Amniotic stem cell (primary cell): ENCODE results near the gene IMPG1.
"Not testable (repeated sequence)": the region's sequence is repeated elsewhere in the genome, so short reads cannot be mapped to it uniquely, and the experiment has no call there.

Experiments
- DNase-seq: peaks from one replicate; lab custom pipeline; 2025; lab: John Stamatoyannopoulos, UW

The IMPG1 gene

DNA sequence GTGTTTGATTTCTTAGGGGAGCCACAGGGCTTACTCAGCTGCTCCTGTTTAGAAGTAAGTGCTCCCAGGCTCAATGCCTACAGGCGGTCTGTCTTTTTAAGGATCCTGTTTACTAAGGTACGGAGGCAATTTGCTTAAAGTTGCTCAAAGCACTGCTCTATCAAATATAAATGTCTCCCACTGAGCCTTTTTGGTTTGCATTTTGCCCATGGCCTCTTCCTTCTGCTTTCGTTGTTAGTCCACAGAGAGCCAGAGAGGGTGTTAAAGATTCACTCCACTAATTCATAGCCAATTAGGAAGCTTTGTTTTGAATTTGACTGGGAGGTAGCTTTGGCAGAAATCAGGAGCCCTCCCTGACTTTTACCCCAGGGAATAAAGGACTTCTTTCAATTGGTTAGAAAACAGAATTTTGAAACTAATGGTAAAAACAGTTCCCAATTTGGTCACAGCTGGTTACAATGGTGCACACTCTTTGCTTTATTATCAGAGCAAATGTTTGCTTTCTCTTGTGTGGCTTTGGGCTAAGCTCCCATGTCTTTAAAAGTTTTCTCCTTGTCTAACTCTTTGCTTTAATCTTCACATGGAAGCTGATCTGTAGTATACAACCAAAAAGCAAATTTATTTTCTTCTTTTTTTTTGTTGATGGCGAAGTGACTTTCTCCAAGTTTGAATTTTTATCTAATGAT is 126.2 kb downstream of the IMPG1 start:
- no peak for DNase-seq

DNA sequence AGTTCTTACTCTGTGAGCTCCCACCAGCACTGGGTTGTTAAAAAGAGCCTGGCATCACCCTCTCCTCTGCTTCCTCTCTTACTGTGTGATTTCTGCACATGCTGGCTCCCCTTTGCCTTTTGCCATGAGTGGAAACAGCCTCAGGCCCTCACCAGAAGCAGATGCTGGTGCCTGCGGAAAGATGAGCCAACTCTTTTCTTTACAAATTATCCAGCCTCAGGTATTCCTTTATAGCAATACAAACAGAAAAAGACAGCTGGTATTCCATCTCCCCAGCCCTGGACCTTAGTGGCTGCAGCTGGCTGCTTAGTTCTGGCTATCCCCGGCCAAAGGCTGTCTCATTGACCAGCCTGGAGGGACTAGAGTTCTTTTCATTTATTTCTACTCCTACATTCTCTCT is 129.1 kb downstream of the IMPG1 start:
- DNase-seq, result no peak

DNA sequence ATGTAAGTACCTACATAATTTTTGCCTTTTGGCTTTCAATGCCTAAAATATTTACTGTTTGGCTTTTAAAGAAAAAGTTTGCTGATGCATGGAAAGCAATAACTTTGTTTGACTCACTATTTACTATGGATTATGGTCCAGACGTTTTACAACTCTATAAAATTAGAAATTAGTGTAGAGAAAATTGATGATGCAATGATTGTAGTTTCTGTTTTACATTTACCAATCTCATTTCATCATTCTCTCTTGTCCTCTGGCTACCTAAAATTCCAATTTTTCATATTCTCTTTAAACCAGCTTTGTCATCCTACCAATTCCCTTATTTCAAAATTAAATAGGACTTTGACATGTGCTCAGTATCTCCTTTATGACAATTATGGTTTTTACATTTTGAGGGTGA is 131.0 kb downstream of the IMPG1 start:
- no peak for DNase-seq

DNA sequence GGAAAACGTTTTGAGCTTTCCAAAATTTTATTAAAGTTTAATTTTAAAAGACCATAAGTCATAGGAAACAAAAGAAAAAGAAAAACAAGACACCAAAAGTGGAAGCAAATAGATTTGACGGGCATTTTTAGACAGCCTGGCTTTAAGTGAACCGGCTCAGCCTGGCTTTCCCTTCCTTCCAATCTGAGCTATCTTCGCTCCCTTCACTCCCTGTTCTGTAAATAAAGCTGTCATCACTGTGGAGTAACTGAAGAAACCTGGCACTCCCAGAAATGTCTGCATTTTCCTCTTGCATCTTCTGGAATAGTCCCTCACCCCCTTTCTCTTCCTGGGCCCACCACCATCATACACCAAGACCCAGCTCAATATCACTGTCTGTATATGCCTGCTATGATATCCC is 131.9 kb downstream of the IMPG1 start:
- no peak for DNase-seq

DNA sequence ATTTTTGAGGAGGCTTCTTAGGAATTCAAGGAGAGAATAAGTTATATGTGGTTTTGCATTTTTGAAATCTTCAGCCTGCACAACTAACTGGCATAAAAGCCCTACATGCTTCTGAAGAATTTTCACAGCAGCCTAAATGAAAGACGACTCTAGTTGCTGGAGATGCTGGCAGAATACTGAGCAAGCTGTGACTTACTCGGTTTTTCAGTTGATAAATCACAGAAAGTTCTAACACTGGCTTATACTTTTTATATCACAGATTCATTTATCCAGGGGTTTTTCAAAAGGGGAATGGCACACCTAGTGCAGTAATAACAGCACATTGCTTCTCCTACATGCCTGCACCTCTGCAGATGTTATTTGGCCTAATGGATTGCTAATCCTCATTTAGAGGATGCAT is 134.6 kb downstream of the IMPG1 start:
- DNase-seq, result no peak

DNA sequence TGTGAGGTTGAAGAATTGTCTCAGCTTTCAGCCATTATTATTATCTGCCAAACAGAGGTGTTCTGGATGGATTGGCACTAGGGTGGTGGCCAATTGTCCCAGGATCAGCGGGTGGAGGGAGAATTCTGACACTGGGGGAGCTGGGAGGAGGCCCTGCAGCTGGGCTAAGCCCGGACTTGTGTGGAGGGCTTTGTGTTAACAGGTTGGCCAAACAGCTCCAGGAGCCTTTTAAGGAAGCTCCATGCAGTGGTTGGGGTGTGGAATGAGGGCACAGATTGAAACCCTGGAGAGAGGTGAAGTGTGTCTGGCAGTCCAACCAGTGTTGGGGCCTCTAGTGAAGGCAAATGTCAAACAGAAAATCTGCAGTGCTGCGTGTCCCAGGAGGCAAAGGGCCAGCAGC is 135.8 kb downstream of the IMPG1 start:
- DNase-seq, result no peak

DNA sequence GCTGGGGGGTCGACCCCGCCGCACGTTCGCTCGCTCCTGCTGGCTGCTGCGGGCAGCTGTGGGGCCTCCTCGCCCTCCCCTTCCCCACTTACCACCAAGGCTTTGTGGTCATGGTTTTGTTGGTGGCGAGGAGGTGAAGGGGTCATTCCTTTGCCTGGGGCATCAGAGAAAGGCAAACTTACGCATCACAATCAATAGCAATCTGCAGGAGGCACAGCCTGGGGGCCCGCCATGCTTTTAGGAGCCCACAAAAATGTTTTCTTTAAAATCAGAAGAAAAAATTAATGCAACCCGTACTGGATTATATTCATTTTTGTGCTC is 137.0 kb downstream of the IMPG1 start:
- no peak for DNase-seq

DNA sequence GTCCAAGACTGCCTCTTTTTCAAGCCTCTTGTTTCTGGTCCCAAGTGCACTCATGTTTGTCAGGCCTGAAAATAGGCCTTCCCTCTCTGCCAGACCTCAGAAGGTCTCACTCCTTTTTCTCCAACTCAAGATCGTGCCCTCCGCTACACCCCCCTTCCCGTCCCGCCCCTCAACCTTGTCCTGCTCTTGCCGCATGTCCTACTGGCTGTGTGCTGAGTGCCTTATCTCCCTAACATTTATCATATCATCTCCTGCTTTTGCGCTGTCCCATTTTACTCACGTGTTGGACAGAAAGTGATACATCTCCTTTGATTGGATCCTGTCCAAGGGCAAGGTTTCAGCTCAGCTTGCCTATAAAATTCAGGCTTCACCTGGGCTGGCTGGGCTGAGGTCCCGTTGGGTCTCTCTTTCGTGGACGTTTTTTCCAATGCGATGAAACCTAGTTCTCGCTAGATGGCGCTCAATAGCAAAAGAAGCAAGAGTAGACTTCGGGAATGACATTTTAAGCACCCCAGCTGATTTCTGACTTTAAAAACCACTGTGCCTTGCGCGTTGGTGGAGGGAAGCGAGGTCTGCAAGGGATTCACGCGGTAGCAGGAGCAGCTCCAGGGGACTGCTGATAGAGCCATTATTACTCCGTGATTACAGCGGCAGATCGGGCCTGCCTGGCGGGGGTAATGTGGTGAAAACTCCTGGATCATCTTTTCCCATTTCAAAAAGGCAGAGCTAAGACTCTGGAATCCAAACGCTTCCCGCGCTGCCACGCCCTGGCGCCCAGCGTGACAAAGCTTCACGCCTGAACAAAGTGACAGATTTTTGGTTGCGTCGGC is 137.6 kb downstream of the IMPG1 start:
- peak; percentile 62 for DNase-seq

DNA sequence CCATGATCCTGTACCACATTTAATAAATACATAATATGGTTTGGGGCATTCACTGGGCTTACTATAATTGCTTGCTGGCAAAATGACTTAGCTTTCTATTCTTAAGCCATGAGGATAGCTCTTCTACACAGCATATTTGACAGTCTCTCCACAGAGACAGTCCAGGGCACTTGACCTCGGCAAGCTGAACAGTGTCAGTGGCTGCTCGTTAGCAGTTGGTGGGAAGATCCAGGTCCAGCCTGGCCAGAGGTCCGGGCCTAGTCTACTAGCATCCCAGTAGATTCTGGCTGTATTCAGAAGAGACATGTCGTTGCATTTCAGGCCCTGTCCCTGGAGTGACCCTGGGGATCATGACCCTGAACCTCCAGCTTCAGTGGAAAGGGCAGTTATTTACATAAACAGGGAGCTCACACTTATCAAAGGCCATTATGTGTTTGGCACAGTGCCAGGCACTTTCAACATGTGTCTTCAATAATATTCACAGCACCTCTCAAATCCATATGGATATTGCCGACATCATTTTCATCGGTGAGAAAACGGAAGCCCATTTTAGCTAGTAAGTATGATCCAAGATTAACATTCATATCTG is 139.0 kb downstream of the IMPG1 start:
- DNase-seq, result no peak

DNA sequence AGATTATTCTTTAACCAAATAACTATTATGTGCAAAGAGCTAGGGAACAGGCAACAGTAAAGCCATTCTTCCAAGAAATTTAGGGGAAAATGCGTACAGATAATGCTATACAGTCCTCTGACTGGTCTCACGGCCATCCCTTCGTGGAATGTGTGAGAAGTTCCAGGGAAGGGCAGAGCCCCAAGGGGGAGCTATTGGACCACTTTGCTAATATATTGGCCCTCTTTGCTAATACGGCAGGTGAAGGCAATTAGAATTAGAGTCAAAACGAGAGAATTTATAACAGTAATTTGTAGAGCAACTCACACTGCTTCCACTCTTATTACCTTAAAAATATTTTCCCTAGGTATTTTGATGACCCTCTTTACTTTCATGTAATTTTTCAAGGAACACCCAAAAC is 140.4 kb downstream of the IMPG1 start:
- no peak for DNase-seq

DNA sequence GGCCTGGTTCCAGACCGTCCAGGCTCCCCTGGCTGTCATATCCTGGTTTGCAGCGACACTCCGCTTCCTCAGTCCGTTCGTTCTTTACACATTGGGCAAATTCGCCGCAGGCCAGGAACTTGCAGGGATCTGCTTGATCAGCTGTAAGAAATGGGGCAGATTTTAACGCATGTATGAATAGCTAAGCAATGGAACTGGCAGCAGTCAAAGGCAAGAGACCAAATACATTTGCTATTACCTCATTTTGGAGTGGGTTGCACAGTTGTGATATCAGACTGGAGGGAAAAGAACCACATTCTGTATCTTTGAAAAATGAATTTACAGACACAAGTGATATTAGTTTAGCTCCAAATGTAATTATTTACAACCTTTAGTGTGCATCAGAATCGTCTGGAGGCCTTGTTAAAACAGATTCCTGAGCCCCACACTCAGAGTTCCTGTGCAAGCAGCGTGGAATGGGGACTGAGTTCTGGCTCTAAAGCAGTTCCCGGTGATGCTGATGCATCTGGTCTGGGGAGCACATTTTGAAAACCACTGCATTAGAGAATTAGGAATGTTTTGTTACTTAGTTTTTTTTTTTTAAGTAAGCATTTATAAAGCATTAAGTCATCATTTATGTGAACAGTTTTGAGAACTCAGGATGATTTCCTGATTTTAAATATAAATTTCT is 141.3 kb downstream of the IMPG1 start:
- no peak for DNase-seq

DNA sequence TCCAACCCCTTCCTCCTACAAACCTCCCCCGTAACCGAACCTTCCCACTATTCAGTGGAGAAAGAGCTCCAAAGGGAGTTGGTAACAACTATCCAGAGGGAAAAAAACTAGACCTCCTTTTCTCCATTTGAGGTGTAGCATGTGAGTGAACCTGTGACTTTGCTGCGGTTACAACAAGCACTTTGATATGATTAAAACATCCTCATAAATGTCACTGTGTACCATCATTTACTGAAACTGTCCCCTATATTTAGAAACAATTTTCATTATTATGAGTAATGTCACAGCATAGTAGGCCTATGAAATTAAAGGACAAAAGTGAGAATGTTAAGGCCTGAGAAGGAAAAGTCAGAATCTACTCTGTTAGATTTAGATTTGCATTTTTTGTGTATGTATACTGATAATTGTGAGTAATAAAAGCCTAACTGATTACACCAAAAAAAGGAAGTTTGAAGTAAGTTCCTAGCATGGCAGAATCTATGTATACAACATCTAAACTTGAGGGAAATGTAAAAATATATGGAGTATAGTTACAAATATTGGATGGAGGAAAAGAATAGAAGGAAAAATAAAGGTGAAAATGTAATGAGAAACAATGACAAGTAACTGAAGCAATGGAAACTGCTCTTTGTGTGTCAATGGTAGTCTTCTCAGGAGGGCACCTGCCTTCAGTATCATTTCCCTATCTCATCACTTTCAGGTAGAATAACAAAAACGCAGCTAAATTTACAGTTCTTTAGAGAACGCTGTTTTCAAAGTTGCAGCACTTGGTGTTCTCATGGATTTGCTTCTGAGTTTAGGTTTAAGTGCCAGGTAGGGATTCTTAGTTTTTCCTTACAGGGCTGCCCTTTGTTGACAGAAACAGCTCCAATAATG is 145.9 kb downstream of the IMPG1 start:
- no peak for DNase-seq

DNA sequence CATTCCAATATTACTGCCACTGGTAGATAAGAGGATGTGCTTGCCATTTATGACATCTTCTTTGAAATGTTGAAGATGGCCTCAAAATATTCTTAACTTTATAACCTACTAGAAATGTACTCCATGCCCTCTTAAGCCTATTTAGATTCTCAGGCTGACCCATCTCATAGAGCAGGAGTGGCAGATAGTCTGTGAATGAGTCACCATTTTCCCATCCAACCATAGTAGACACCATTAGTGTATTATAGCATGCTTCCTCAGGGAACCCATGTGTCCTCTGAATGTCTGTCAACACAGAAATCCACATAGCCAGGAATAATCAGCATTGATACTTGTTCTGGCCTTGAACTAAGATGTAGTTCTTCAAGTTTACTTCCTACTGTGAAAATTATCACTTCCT is 150.2 kb downstream of the IMPG1 start:
- no peak for DNase-seq

DNA sequence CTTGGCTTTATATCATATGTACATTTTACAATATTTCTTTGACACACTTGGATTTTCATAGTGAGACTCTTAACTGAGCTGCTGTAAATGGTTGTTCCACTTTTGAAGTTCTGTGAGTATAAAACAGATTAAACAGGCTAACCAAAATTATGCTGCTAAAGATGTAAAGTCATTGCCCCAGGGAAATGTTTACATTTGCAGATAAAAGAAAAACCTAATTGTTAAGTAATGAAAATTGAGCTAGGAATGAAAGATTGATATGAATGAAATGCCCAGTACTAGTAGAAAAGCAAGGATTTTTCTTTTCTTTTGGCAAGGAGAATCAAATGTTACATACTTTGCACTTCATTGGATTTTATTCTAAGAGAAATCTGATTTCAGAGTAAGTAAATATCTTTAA is 159.4 kb downstream of the IMPG1 start:
- DNase-seq, result no peak

DNA sequence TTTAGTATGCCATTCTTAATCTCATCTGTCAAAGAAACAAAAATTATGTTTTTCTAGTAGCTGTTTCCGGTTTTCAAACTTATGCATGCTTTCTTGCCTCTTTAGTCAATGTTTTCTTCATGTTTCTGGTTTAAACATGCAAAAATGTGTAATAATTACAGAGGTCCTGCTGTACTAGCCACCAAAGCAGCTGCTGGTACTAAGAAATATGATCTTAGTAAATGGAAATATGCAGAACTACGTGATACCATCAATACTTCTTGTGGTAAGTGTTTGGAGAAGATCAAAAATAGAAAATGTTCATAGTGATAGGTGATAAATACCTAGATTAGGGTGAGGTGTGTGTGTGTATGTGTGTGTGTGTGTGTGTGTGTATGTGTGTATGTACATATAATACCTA is 165.0 kb downstream of the IMPG1 start:
- DNase-seq, result no peak

DNA sequence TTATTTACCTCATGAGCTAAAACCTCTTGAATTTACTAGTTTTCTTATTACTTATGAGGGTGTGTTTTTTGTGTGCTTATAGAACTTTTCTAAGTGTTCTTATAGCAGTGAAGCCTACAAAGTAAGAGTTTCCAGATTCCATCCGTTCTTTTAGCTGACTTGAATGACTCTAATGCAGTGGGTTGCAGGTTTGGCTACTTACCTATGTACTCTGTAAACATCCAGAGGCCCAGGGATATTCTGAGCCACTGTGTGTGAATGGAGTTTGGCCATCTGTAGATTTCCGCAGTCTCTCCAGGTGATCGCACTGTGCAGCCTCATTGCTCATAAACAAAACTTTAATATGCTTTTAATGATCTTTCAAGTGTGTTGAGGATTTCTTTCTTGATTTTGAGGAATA is 165.6 kb downstream of the IMPG1 start:
- DNase-seq, result no peak

DNA sequence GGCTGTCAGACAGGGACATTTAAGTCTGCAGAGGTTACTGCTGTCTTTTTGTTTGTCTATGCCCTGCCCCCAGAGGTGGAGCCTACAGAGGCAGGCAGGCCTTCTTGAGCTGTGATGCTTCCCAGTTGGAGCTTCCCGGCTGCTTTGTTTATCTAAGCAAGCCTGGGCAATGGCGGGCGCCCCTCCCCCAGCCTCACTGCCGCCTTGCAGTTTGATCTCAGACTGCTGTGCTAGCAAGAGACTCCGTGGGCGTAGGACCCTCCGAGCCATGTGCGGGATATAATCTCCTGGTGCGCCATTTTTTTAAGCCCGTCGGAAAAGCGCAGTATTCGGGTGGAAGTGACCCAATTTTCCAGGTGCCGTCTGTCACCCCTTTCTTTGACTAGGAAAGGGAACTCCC is 167.3 kb downstream of the IMPG1 start:
- DNase-seq, result not testable (repeated sequence)

DNA sequence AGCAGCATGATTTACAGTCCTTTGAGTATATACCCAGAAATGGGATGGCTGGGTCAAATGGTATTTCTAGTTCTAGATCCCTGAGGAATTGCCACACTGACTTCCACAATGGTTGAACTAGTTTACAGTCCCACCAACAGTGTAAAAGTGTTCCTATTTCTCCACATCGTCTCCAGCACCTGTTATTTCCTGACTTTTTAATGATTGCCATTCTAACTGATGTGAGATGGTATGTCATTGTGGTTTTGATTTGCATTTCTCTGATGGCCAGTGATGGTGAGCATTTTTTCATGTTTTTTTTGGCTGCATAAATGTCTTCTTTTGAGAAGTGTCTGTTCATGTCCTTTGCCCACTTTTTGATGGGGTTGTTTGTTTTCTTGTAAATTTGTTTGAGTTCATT is 172.2 kb downstream of the IMPG1 start:
- DNase-seq, result not testable (repeated sequence)

DNA sequence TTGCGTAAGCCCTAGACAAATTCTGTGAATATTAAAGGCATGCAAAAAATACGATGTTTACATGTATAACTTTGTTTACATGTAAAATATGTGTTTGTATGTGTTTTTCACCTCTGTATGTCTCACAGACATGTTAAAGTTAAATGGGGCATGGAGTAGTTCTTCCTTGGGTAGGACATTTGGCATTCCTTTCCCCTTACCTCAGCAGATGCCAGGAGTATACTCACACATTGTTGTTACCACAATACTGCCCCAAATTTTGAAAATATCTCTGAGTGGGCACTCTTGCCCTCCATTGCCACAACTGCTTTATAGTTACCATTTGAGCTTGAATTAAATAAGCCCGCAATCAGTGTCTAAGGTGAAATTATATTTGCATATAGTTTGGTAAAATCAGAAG is 175.9 kb downstream of the IMPG1 start:
- no peak for DNase-seq

DNA sequence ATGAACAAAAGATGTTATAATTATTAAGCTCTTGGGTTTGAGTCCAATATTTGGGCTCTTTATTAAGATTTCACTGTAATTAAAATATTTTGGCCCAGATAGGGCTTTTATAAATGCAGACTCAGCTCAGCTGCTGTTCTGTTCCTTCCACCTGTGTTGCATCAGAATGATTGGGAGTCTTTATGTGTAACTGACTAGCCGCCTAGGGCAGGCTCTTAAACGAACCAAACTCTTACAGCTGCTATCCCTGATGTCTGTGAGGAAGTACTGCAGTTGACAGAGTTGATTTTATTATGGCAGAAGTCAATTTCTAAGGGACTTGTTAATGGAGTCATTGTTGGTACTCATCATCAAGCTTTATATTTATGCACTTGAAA is 178.7 kb downstream of the IMPG1 start:
- DNase-seq, result no peak

DNA sequence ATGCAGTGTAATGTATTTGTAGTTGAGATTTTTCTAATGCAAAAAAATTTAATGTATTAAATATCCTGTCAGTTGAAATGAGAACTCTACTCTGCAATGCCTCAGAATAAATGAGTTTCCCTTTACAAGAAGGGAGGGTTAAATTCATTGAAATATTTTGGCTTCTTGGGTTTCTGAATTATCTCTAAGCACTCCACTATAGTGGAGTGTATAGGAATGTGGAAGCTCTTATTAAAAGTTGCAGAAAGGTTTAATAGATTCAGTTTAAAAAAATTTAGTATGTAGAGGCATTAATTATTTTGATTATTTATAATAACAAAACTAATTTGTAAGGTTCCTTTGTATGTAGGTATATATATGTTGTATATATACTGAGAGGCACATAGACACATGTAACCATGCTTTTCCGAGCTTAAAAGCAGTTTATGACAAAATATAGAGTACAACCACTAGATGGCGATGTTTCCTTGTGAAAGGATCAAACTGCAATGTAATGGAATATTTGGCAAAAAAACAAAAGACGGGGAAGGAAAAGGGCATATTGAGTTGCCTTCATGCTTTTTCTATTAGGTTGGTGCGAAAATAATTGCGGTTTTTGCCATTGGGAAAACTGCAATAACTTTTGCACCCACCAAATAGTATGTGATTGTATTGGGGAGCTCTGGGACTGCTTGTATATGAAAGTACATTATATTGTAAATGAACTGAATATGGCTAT is 179.2 kb downstream of the IMPG1 start:
- DNase-seq, result peak; percentile 70
